Urothelium cell line (cell line): ENCODE data around the gene LYPD4.

Experiments
- DNase-seq: peaks from one replicate; pipeline ENCODE4 v3.0.0; 2011; ENCODE audit warnings: low spot score, mixed read lengths
- FAIRE-seq: peaks from 2 replicates; lab custom pipeline; 2011; peaks lifted over from hg19 to GRCh38; lab: Jason Lieb, UNC

LYPD4 gene

DNA sequence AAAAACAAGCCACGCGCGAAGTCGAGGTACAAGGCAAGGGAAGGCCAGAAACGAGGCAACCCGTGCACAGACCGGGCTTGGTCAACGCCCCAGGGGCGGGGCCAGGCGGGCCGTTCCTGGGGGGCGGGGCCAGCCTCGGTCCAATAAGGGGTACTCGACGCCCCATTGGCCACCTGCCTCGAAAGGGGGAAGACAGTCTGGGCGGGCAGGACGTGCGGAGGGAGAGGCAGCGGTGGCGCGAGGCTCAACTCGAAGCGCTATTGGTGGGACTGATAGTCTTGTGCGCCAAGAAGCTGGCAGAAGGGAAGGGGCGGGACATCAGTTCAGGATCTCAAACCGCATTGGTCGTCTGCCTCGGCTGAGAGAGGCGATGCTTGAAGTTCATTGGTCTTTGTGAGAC, at the start of gene LYPD4:
Gene LYPD4, minus strand, starts transcription at position 83 of the 400 bp plus-strand sequence. CDS start 5,398 bp downstream, outside the sequence.
- peak; percentile 1 for DNase-seq
- no peak for FAIRE-seq

GRCh38 chr19:41893899-41894298, 49.4 kb upstream of the LYPD4 start:
- no peak for DNase-seq
- no peak for FAIRE-seq

GRCh38 chr19:41892173-41892902, 47.9 kb upstream of the LYPD4 start:
- no peak for FAIRE-seq

DNA sequence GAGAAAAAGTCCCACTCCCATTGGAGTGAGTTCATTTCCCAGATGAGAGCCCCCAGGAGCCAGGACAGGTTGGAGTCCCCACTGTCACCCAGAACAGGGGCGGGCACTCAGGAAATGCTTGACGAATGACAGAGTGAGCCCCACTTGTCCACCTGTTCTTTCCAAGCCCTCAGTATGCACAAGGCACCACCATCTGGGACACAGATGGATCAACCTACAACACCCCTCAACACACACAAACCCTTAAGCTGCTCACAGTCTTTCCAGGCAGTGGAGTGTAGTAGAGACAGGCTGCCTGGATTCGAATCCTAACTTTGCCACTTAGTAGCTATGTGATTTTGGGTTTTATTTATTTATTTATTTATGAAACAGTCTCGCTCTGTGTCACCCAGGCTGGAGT, 46.5 kb upstream of the LYPD4 start:
- FAIRE-seq: no peak

More at GRCh38 chr19:41892173-41892902, 47.9 kb upstream of the LYPD4 start:
- DNase-seq: no peak

DNA sequence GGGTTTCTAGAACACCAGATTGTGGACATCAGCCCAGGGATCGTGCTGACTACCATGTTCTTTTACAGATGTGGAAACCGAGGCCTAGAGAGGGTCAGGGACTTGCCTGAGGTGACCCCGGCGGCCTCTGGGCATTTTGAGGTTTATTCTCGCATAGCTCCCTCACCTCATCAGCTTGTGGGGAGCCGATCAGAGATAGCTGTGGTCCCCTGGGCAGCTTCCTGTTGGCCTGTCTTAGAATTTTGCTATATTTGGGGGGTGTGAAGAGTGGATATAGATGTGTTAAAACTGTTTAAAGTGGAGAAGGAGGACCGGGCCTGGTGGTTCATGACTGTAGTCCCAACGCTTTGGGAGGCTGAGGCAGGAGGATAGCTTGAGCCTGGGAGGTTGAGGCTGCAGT, 45.4 kb upstream of the LYPD4 start:
- FAIRE-seq: no peak

More for the DNA sequence above, 46.5 kb upstream of the LYPD4 start:
- no peak for DNase-seq

DNA sequence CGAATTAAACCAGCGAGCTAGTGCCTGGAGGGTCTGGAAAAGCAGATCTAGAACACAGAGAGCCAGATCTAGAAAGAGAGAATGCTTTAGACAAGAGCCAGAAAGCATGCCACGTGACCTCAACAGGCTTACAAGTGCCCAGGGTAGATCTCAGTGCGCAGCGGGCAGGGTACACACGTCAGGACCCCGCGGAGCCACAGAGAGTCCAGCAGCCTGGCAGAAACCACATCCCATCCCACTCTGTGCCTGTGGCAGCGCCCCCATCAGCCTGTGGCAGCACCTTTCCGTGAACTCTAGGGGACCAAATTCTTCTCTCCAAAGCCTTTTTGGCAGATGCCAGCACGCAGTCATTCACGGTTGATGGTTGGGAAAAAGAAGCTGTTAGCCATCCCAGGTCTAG, 44.4 kb upstream of the LYPD4 start:
- DNase-seq (no peak), FAIRE-seq (no peak)

More for the DNA sequence above, 45.4 kb upstream of the LYPD4 start:
- DNase-seq: no peak

DNA sequence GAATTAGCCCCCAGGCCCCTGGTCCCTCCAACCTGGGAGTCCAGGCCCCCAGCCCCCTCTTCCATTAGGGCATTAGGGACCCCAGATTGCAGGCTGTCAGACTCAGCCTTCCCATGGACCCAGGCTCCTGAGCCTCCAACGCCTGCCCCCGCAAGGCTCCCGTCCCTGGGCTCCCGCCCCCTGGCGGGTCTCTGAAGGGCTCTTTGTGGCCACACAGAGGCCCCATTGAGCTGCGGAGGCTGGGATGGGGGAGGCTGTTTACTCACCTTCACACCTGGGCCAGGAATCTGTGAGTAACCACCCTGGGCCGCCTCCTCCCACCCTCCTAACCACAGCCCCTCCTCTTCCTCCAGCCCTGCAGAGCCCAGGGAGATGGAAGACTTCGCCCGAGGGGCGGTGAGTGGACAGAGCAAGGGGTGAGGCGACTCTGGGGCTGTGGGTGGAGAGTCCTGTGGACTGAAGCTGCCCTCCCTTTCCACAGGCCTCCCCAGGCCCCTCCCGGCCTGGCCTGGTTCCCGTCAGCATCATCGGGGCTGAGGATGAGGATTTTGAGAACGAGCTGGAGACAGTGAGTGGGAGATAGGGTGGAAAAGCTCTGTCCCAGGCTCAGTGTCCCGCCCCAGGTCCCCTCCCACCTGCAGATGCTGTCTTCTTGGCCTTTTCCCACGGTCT, 43.4 kb upstream of the LYPD4 start:
- DNase-seq (peak; percentile 94), FAIRE-seq (peak; percentile 37)

GRCh38 chr19:41886761-41887710, 42.6 kb upstream of the LYPD4 start:
- no peak for DNase-seq
- FAIRE-seq: no peak

GRCh38 chr19:41883821-41884733, 39.6 kb upstream of the LYPD4 start:
- FAIRE-seq: peak; percentile 90
- peak; percentile 97 for DNase-seq

GRCh38 chr19:41883463-41883820, 39.0 kb upstream of the LYPD4 start:
- DNase-seq: no peak
- no peak for FAIRE-seq

- DNase-seq (peak; percentile 47), FAIRE-seq (no peak)
Observed at GRCh38 chr19:41882568-41883462, 38.3 kb upstream of the LYPD4 start, which contains the start of gene ARHGEF1. TSS of gene ARHGEF1 (plus strand) at chr19:41883184. CDS start at chr19:41888083, 4,899 bp downstream.

DNA sequence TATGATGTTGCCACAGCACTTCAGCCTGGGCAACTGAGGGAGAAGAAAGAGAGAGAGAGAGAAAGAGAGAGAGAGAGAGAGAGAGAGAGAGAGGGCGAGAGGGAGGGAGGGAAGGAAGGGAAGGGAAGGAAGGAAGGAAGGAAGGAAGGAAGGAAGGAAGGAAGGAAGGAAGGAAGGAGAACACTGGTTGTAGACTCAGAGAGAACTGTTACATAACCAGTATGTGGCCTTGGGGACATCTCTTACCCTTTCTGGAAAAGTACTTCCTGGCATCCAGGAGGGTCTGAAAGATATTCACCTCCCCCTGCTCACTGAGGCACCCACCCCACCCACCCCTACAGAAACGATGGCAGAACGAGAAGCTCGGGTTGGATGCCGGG, 35.8 kb upstream of the LYPD4 start:
- FAIRE-seq (no peak), DNase-seq (no peak)

GRCh38 chr19:41879670-41880328, 35.3 kb upstream of the LYPD4 start:
- no peak for DNase-seq
- no peak for FAIRE-seq

DNA sequence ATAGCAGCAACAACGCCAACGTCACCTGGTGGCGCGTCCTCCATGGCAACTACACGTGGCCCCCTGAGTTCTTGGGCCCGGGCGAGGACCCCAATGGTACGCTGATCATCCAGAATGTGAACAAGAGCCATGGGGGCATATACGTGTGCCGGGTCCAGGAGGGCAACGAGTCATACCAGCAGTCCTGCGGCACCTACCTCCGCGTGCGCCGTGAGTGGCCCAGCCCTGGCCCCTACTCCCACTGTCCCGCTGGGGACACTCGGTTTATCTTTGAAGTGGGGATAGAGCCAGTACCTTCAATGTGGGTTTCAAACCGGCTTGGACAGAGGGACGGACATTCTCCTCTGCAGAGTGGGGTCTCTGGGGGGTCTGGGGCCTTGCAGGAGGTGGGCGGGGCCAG, 34.6 kb upstream of the LYPD4 start:
- no peak for FAIRE-seq
- no peak for DNase-seq

GRCh38 chr19:41877916-41878905, 33.7 kb upstream of the LYPD4 start:
- FAIRE-seq (no peak), DNase-seq (no peak)

GRCh38 chr19:41876847-41877832, 32.7 kb upstream of the LYPD4 start, which contains the start of gene CD79A:
TSS of gene CD79A (plus strand) at chr19:41877279. CDS start at chr19:41877305, 26 bp downstream.
- FAIRE-seq (no peak), DNase-seq (no peak)
